KMS-11 (cell line): ENCODE results near the gene EZR.
"Not testable (repeated sequence)": the region's sequence is repeated elsewhere in the genome, so short reads cannot be mapped to it uniquely, and the experiment has no call there.

Experiments
- H2AFZ ChIP-seq: fragments of 200-600 bp; sonication (generic); 2 replicates; pipeline ENCODE4 v1.6.1; 2016; ENCODE audit warnings: antibody characterized with exemption, mixed run types, low read depth
- H3K27ac ChIP-seq: fragments of 200-600 bp; sonication (generic); 2 replicates; pipeline ENCODE4 v1.6.1; 2016; ENCODE audit warnings: mild to moderate bottlenecking, mixed run types
- H3K27me3 ChIP-seq: fragments of 200-600 bp; sonication (generic); 2 replicates; pipeline ENCODE4 v1.6.1; 2017; ENCODE audit warnings: mild to moderate bottlenecking, low read depth, mixed run types, moderate library complexity; ENCODE audit not compliant: insufficient read depth
- H3K36me3 ChIP-seq: fragments of 200-600 bp; sonication (generic); 2 replicates; pipeline ENCODE4 v1.6.1; 2017; ENCODE audit warnings: mild to moderate bottlenecking, mixed run types; ENCODE audit not compliant: insufficient read depth
- H3K4me1 ChIP-seq: fragments of 200-600 bp; sonication (generic); 2 replicates; pipeline ENCODE4 v1.6.1; 2016; ENCODE audit warnings: mild to moderate bottlenecking, low read depth, mixed run types; ENCODE audit not compliant: poor library complexity, severe bottlenecking
- H3K4me2 ChIP-seq: fragments of 200-600 bp; sonication (generic); 2 replicates; pipeline ENCODE4 v1.7.0; 2016; ENCODE audit warnings: mild to moderate bottlenecking, mixed run types
- H3K4me3 ChIP-seq: fragments of 200-600 bp; sonication (generic); IDR thresholded peaks from 2 replicates; pipeline ENCODE4 v1.6.1; 2017; ENCODE audit warnings: low read depth, low read length, mixed read lengths; ENCODE audit not compliant: insufficient read depth
- H3K79me2 ChIP-seq: fragments of 200-600 bp; sonication (generic); 2 replicates; pipeline ENCODE4 v1.6.1; 2016; ENCODE audit warnings: low read depth, mixed run types; ENCODE audit not compliant: insufficient read depth
- H3K9ac ChIP-seq: fragments of 200-600 bp; sonication (generic); 2 replicates; pipeline ENCODE4 v1.6.1; 2016; ENCODE audit warnings: mild to moderate bottlenecking, mixed run types
- H4K20me1 ChIP-seq: fragments of 200-600 bp; sonication (generic); 2 replicates; pipeline ENCODE4 v1.6.1; 2016; ENCODE audit warnings: mild to moderate bottlenecking, mixed run types; ENCODE audit not compliant: insufficient read depth
- TF ChIP-seq, protein P1 (sequence below): fragments of 200-600 bp; sonication (generic); conservative IDR thresholded peaks from 2 replicates; pipeline ENCODE4 v1.6.1; 2017; ENCODE audit warnings: low read depth, mild to moderate bottlenecking, antibody characterized with exemption, low read length, moderate library complexity, mixed read lengths

The EZR gene

DNA sequence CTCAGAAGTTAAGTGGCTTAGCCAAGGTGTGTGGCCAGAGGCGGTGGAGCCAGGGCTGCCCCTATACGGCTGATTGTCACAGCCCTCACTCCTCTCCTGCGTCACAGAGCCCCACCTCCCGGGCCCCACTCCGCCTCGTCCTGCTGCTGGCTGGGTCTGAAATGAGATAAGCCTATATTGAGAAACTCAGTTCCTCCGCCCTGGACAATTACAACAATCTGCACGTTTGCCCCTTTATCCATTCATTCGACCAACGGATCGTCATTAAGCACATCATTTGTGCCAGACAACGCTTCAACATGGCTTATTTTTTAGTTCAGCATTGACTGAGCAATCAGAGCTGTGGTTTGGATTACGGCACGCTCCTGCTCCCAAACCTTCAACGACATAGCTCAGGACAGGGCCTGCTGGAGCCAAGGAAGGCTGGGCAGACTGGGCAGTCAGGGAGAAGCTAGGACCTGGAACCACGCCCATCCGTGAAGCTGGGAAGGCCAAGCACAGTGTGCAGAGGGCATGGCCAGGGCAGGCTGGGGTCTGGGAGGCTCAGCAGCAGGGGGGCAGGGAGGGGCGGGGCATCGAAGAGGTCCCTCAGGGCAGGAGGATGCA lies 16.6 kb upstream of the EZR start:
- no peak overlapping the region for H3K4me3 ChIP-seq
- H3K4me2 ChIP-seq = no peak overlapping the region
- no peaks in the 10 kb centered on the region for H3K4me1 ChIP-seq
- no peak overlapping the region for H3K27ac ChIP-seq
- H3K27me3 ChIP-seq = no peaks in the 10 kb centered on the region
- TF ChIP-seq, protein P1, sequence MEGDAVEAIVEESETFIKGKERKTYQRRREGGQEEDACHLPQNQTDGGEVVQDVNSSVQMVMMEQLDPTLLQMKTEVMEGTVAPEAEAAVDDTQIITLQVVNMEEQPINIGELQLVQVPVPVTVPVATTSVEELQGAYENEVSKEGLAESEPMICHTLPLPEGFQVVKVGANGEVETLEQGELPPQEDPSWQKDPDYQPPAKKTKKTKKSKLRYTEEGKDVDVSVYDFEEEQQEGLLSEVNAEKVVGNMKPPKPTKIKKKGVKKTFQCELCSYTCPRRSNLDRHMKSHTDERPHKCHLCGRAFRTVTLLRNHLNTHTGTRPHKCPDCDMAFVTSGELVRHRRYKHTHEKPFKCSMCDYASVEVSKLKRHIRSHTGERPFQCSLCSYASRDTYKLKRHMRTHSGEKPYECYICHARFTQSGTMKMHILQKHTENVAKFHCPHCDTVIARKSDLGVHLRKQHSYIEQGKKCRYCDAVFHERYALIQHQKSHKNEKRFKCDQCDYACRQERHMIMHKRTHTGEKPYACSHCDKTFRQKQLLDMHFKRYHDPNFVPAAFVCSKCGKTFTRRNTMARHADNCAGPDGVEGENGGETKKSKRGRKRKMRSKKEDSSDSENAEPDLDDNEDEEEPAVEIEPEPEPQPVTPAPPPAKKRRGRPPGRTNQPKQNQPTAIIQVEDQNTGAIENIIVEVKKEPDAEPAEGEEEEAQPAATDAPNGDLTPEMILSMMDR = no peak
- no peak overlapping the region for H2AFZ ChIP-seq
- H4K20me1 ChIP-seq = no peaks in the 10 kb centered on the region
- no peak overlapping the region for H3K9ac ChIP-seq
- H3K36me3 ChIP-seq = no peaks in the 10 kb centered on the region
- no peaks in the 10 kb centered on the region for H3K79me2 ChIP-seq

DNA sequence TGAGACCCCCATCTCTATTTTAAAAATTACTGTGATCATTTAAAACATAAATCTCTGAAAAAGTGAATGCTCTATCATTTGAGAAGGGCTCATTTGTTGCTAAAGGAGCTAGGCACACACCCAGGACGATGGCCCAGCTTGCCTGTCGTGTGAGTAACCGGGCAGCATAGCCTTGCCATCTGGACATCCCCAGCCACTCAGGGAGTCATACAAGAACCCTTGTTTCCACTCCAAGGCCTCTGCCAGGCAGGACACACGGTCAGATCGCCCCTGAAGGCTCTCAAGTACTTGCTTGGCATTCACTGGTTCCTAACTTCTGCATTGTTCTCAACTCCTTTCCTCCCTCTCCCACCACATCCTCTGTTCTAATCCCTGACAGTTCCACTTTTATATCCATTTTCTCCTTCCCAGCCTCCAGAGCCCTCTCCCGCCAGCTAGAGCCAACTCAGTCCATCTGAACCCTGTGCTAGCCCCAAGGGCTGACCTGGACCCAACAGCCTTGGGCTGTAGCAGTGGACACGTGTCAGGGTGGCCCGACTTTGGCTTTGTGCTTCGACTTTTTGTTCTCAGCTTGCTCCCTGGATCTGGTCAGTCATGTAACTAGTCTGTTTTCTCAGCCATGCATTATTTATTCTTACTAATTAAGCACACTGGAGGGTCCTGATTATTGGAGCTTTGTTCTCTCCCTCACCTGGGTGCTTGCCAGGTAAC lies 15.7 kb upstream of the EZR start:
- H3K4me1 ChIP-seq = no peaks in the 10 kb centered on the region
- no peak overlapping the region for H3K9ac ChIP-seq
- TF ChIP-seq, protein P1 = no peak
- H3K4me3 ChIP-seq = no peak overlapping the region
- H4K20me1 ChIP-seq = no peaks in the 10 kb centered on the region
- H3K27ac ChIP-seq = no peak overlapping the region
- no peak overlapping the region for H3K4me2 ChIP-seq
- no peaks in the 10 kb centered on the region for H3K27me3 ChIP-seq
- no peaks in the 10 kb centered on the region for H3K36me3 ChIP-seq
- H3K79me2 ChIP-seq = no peaks in the 10 kb centered on the region
- no peak overlapping the region for H2AFZ ChIP-seq

DNA sequence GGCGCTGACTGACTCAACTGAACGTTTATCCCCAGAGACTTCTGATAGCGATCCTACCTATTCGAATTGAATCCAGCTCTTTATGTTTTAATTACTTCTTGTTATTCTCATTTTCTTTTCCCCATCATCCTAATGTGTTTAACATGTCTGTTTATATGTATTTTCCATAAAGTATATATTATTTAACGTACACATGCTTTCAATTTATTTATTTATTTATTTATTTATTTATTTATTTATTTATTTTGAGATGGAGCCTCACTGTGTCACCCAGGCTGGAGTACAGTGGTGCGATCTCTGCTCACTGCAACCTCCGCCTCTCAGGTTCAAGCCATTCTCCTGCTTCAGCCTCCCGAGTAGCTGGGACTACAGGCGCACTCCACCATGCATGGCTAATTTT lies 13.6 kb upstream of the EZR start:
- H3K9ac ChIP-seq, H4K20me1 ChIP-seq, H3K4me1 ChIP-seq, H3K27me3 ChIP-seq, H3K4me2 ChIP-seq, H3K27ac ChIP-seq, H3K4me3 ChIP-seq, H3K79me2 ChIP-seq, H3K36me3 ChIP-seq, H2AFZ ChIP-seq: not testable (repeated sequence)

DNA sequence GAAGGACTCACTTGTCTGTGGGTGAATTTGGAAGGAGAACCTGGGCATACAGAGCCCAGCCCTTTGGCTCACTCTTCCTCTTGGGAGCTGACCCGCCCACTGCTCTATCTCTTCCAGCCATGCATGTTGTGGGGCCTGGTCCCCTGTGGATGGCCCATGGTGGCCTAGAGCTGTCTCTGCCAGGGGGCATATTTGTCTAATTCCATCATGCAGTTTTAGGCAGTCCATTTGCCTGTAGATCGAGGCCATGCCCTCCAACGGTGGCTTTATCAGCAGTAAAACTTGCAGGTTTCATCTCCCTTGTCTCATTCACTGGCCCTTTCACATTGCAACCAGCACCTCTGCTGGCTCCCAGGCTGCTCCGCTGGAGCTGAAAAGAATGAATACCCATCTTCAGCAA lies 12.9 kb upstream of the EZR start:
- H3K36me3 ChIP-seq = no peaks in the 10 kb centered on the region
- H3K4me1 ChIP-seq = peaks cover 6% of the 10 kb centered on the region
- no peak overlapping the region for H3K4me3 ChIP-seq
- H3K27ac ChIP-seq = no peak overlapping the region
- H4K20me1 ChIP-seq = no peaks in the 10 kb centered on the region
- no peak overlapping the region for H3K9ac ChIP-seq
- H3K4me2 ChIP-seq = no peak overlapping the region
- TF ChIP-seq, protein P1 = no peak
- no peaks in the 10 kb centered on the region for H3K27me3 ChIP-seq
- no peak overlapping the region for H2AFZ ChIP-seq
- no peaks in the 10 kb centered on the region for H3K79me2 ChIP-seq

- TF ChIP-seq, protein P1 = no peak
- no peak overlapping the region for H2AFZ ChIP-seq
- no peaks in the 10 kb centered on the region for H3K79me2 ChIP-seq
- H3K4me3 ChIP-seq = no peak overlapping the region
- no peaks in the 10 kb centered on the region for H3K36me3 ChIP-seq
- H3K4me2 ChIP-seq = no peak overlapping the region
- H3K27ac ChIP-seq = no peak overlapping the region
- no peaks in the 10 kb centered on the region for H4K20me1 ChIP-seq
- H3K9ac ChIP-seq = no peak overlapping the region
- H3K27me3 ChIP-seq = no peaks in the 10 kb centered on the region
- H3K4me1 ChIP-seq = peaks cover 10% of the 10 kb centered on the region
These were observed 12.4 kb upstream of the EZR start for GRCh38 chr6:158831571-158831970.
